Measurements from ENCODE around the gene LRRC74B.

The LRRC74B gene

GRCh38 chr22:21014202-21014725, 31.5 kb upstream of the LRRC74B start:
- DNase-seq (ENCODE audit: low read depth) = peak; percentile 81

- DNase-seq (ENCODE audit: low read depth) = no peak
Observed at GRCh38 chr22:21014726-21015465, 30.9 kb upstream of the LRRC74B start, which contains the start of gene P2RX6. Gene P2RX6 (plus strand): TSS chr22:21015165. CDS start chr22:21015175, 10 bp downstream.

GRCh38 chr22:21015466-21016006, 30.2 kb upstream of the LRRC74B start:
- DNase-seq (ENCODE audit: low read depth) = no peak

GRCh38 chr22:21016644-21017420, 28.9 kb upstream of the LRRC74B start:
- DNase-seq (ENCODE audit: low read depth) = no peak

- no peak for DNase-seq (ENCODE audit: low read depth)
Observed at GRCh38 chr22:21018314-21018713, 27.4 kb upstream of the LRRC74B start.

- no peak for DNase-seq (ENCODE audit: low read depth)
Observed at GRCh38 chr22:21020802-21021429, 24.8 kb upstream of the LRRC74B start.

- DNase-seq (ENCODE audit: low read depth) = no peak
Observed at GRCh38 chr22:21022507-21022906, 23.2 kb upstream of the LRRC74B start.

GRCh38 chr22:21022955-21023614, 22.7 kb upstream of the LRRC74B start:
- no peak for DNase-seq (ENCODE audit: low read depth)

GRCh38 chr22:21025266-21025665, 20.5 kb upstream of the LRRC74B start:
- DNase-seq (ENCODE audit: low read depth) = no peak

GRCh38 chr22:21025763-21026755, 19.7 kb upstream of the LRRC74B start:
- DNase-seq (ENCODE audit: low read depth) = no peak

- DNase-seq (ENCODE audit: low read depth) = no peak
Observed at GRCh38 chr22:21026783-21027692, 18.7 kb upstream of the LRRC74B start.

- DNase-seq (ENCODE audit: low read depth) = no peak
Observed at GRCh38 chr22:21028277-21029251, 17.2 kb upstream of the LRRC74B start.

- no peak for DNase-seq (ENCODE audit: low read depth)
Observed at GRCh38 chr22:21029486-21030025, 16.2 kb upstream of the LRRC74B start.

GRCh38 chr22:21030032-21030431, 15.7 kb upstream of the LRRC74B start:
- no peak for DNase-seq (ENCODE audit: low read depth)

GRCh38 chr22:21030621-21031544, 14.9 kb upstream of the LRRC74B start:
- no peak for DNase-seq (ENCODE audit: low read depth)

- no peak for DNase-seq (ENCODE audit: low read depth)
Observed at GRCh38 chr22:21031545-21032036, 14.2 kb upstream of the LRRC74B start.

All from activated T-cell treated with anti-CD3 and anti-CD28 coated beads for 24 hours (primary cell).